Kidney (tissue), 14 donors: ENCODE measurements around the gene LDLRAD4. TPM values are rescaled to one million over a fixed set of nuclear protein-coding genes. Genes with fewer than 3 reads are reported as not detected.

Experiments
- DNase-seq, 5 donors: peaks; one replicate each; pipeline ENCODE4 v3.0.0-alpha.2; 2013 to 2020
- FAIRE-seq: peaks from 2 replicates; lab custom pipeline; 2012; peaks lifted over from hg19 to GRCh38; lab: Jason Lieb, UNC
- H3K27ac ChIP-seq, 2 donors: one replicate each; pipeline ENCODE4 v1.7.0; 2013; ENCODE audit warnings: low read depth in 2 of 2, low read length in 2 of 2, inconsistent platforms in 1 of 2
- H3K27me3 ChIP-seq: one replicate; pipeline ENCODE4 v1.7.1; 2013; ENCODE audit warnings: low read length, inconsistent platforms; ENCODE audit not compliant: control insufficient read depth, insufficient read depth
- H3K36me3 ChIP-seq, 3 donors: one replicate each; pipeline versions ENCODE4 v1.7.0 to v1.7.1; 2013; ENCODE audit warnings: low read length in 3 of 3, control low read depth in 1 of 3, inconsistent platforms in 1 of 3; ENCODE audit not compliant: insufficient read depth in 3 of 3, control insufficient read depth in 2 of 3
- H3K4me1 ChIP-seq, 3 donors: one replicate each; pipeline versions ENCODE4 v1.7.0 to v1.7.1; 2013; ENCODE audit warnings: low read length in 3 of 3, inconsistent platforms in 1 of 3, low read depth in 1 of 3; ENCODE audit not compliant: control insufficient read depth in 2 of 3, insufficient read depth in 2 of 3
- H3K4me3 ChIP-seq, 3 donors: one replicate each; pipeline versions ENCODE4 v1.7.0 to v1.8.1; 2013; ENCODE audit warnings: low read length in 3 of 3, control low read depth in 1 of 3, inconsistent platforms in 1 of 3
- H3K9ac ChIP-seq, 3 donors: one replicate each; pipeline versions ENCODE4 v1.7.0 to v1.7.1; 2013; ENCODE audit warnings: low read length in 3 of 3, control low read depth in 1 of 3, inconsistent platforms in 1 of 3
- H3K9me3 ChIP-seq, 3 donors: one replicate each; pipeline versions ENCODE4 v1.7.0 to v1.7.1; 2013; ENCODE audit warnings: low read length in 3 of 3, control low read depth in 1 of 3, inconsistent platforms in 1 of 3; ENCODE audit not compliant: control insufficient read depth in 2 of 3, insufficient read depth in 1 of 3
- CTCF ChIP-seq: IDR thresholded peaks from 3 replicates; pipeline ENCODE4 v1.5.1; 2012; ENCODE audit warnings: mild to moderate bottlenecking, moderate library complexity, borderline replicate concordance; ENCODE audit not compliant: insufficient read depth; ENCODE audit errors: extremely low read depth
- intact Hi-C: fragments of 100-400 bp; cut with DNase I; formaldehyde crosslinking; loops from one replicate; pipeline ENCODE4 v1.11.1; 2022
- polyA plus RNA-seq: library from polyadenylated mRNA; stranded (reverse); fragments of 350-450 nt; fragmentation: Illumina TruSeq; extraction: RNeasy Lipid Tissue Mini Kit (QIAGEN cat#74804); gene quantifications from one replicate; pipeline ENCODE4 v1.2.3, GENCODE V29; 2014; ENCODE audit warnings: low read depth, low replicate concordance; ENCODE audit not compliant: insufficient read depth
- total RNA-seq: library from RNA; stranded (reverse); fragmentation: NEBNext Ultra II Directional; extraction: Animal tissue kit (Norgen Biotek cat#: 25700); gene quantifications from one replicate; pipeline ENCODE4 v1.2.1, GENCODE V29; 2021
- donor health status: control.
- donor health status: control.
- donor health status: control.
- donor health status: control.
- donor health status: control.
- donor health status: DM: yes; HTN: yes; CAD: no.
- donor health status: Normal renal cell carcinoma (clear cell type).

The LDLRAD4 gene
- total and polyA plus RNA-seq, 2 donors from 2014 or later: 2.3 to 42.3 TPM

GRCh38 chr18:13491138-13491537 is 272.6 kb downstream of the LDLRAD4 start:
- no peak for DNase-seq
- TF ChIP-seq CTCF: no peak
- no peak for FAIRE-seq

GRCh38 chr18:13492314-13492713 is 273.8 kb downstream of the LDLRAD4 start:
- FAIRE-seq: no peak
- Histone ChIP-seq H3K9ac (no peak overlapping the region), H3K9me3 (no peaks in the 10 kb centered on the region), H3K4me1 (no peaks in the 10 kb centered on the region), H3K27ac (no peak overlapping the region), H3K4me3 (no peak overlapping the region), H3K27me3 (no peaks in the 10 kb centered on the region), H3K36me3 (no peaks in the 10 kb centered on the region)
- intact Hi-C loops: no loop called here
- TF ChIP-seq CTCF: no peak
- no peak for DNase-seq

More at GRCh38 chr18:13491138-13491537, 272.6 kb downstream of the LDLRAD4 start:
- intact Hi-C loops: no loop called here
- Histone ChIP-seq H3K36me3 (no peaks in the 10 kb centered on the region), H3K27me3 (no peaks in the 10 kb centered on the region), H3K27ac (no peak overlapping the region), H3K9me3 (no peaks in the 10 kb centered on the region), H3K4me3 (no peak overlapping the region), H3K4me1 (no peaks in the 10 kb centered on the region), H3K9ac (no peak overlapping the region)

- Histone ChIP-seq H3K27ac (no peak overlapping the region), H3K9me3 (no peaks in the 10 kb centered on the region), H3K4me1 (no peaks in the 10 kb centered on the region), H3K4me3 (no peak overlapping the region), H3K9ac (no peak overlapping the region), H3K27me3 (no peaks in the 10 kb centered on the region), H3K36me3 (peaks cover 0 to 2% (median 0%) of the 10 kb centered on the region in 3 donors)
- DNase-seq (no peak), FAIRE-seq (no peak)
- intact Hi-C loops: no loop called here
- no peak for TF ChIP-seq CTCF
Measured at GRCh38 chr18:13493079-13493478, 274.5 kb downstream of the LDLRAD4 start.

- no peak for FAIRE-seq
- Histone ChIP-seq H3K4me3 (no peak overlapping the region), H3K4me1 (no peaks in the 10 kb centered on the region), H3K9me3 (no peaks in the 10 kb centered on the region), H3K27me3 (no peaks in the 10 kb centered on the region), H3K9ac (no peak overlapping the region), H3K36me3 (peaks cover 0 to 2% (median 0%) of the 10 kb centered on the region in 3 donors), H3K27ac (no peak overlapping the region)
- no peak for DNase-seq
- TF ChIP-seq CTCF: no peak
- intact Hi-C loops: no loop called here
Measured at GRCh38 chr18:13493725-13494124, 275.2 kb downstream of the LDLRAD4 start.
